GM19463 (cell line): ENCODE measurements around the gene VSIG10L2.

Experiments
- ATAC-seq: cut with Tn5 transposase; IDR thresholded peaks from one replicate; pipeline ENCODE4 v1.9.1; 2021; ENCODE audit warnings: mild to moderate bottlenecking, moderate library complexity; ENCODE audit not compliant: unreplicated experiment

VSIG10L2 gene

DNA sequence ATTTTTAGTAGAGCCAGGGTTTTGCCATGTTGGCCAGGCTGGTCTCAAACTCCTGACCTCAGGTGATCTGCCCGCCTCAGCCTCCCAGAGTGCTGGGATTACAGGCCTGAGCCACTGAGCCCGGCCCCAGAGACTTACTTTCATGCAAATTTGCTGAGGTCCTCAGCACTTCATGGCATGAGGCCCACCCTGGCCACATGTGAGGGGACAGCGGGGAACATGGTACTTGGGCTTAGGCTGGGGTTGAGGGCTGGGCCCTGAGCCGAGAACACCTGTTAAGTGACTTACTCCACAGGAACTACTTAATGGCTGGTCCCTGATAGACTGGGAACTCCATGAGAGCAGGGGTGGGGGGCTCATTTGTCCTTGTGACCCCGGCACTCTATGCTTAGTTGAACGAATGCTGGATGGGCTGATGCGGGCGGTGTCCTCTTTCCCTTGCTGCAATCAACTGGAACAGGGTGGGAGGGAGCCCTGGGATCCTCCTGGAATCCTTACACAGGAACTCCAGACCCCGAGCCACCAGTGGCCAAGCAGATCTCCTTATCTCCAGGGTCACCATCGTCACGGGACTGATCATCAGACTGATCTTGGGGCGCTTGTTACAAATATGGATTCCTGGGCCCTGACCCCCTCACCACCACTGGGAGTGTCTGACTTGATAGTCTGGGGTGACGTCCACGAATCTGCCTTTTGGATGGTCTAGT is 1.0 kb downstream of the VSIG10L2 start:
- no peak for ATAC-seq

DNA sequence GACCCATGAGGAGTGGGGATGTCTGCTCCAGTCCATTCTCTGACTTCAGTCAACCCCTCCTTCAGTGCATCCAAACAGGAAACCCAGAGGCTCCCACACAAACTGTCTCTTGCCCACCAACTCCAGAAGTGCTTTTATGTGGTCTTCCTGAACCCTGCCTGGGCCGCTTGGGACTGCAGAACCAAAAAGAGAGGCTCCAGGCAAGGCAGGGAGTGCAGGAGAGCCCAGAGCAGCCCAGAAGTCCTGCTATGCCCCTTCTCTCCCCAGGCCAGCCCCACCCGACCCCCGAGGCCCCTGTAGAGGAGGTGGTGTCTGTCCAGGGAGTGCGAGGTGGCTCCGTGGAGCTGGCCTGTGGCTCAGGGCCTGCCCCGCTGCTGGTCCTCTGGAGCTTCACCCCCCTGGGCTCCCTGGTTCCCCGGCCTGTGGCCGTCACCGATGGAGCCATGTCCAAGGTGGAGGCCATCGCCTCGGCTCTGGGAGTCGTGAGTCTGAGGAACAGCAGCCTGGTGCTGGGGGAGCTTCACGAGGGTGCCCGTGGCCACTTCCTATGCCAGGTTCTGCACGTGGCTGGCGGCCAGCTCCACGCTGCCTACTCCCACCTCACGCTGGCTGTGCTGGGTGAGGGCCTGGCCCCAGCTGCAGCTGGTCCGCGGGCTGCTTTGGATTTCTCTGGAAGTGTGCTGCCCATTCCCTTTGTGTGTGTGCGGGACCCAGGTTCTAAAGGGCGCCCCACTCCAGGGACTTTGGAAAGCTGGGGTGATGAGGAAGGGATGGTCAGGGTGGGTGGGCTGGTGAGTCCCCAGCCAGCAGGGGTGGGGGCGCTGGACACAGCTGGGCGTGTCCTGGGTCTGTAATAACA is 1.8 kb downstream of the VSIG10L2 start:
- no peak for ATAC-seq

DNA sequence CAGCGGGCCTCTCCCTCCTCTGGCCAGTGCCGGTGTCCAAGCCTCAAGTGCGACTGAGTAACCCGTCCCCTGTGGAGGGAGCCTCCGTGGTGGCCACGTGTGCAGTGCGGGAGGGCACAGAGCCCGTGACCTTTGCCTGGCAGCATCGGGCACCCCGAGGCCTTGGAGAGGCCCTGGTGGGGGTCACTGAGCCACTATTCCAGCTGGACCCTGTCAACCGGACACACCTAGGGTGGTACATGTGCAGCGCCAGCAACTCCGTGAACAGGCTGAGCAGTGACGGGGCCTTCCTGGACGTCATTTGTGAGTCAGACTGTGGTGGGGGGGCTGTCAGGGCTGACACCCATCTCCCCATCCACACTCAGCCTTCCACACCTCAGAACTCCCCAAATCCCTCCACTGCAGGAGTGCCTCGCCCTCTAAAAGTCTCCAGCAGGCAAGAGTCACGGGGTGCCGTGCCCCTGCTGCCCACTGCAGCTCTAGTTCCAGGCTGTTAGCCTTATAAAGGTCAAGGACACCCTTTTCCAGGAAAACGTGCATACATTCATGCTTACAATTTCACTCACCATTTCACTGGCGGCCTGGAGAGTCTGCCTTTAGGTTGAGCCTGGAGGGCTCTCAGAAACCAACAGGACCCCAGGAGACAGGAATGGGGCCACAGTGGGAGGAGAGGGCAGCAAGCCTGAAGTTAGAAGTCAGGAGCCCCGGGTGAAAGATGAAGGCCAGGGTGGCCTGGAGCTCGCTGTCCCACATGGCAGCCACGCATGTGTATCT is 2.6 kb downstream of the VSIG10L2 start:
- ATAC-seq: no peak

DNA sequence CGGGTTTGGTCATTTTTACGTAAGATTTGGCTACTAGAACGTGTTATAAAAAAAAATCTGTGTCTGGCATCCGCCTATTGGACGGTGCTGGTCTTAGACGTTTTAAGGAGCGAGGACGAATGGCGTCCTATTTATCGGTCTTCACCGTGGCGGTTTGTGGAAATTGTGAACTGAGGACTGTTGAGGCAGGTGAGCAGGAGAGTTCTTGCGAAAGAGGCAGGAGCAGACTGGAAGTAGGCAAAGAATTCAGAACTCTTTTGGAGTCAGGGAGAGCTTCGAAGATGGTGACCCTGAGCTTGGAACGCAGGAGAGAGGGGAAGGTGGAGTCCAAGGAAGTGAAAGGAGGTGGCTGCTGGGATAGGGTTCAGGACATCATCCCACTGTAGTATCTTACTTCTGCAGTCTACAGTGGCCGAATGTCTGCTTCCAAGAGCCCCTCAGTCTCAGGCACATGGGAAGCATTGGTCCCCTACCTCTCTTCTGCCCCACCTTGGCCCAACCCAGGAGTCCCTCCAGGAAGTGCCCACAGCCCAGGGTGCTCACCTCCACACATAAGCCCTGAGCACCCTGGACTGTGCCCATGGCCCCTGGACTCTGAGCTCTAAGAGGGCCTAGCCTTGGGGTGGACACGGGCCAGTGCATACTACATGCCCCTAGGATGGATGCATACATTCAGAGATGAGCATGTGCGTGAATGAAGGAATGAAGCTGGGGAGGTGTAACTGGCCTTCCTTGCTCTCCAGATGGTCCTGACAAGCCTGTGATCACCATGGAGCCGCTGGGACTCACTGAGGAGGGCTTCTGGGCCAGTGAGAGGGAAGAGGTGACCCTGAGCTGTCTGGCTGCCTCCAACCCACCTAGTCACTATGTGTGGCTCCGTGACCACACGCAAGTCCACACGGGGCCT is 3.7 kb downstream of the VSIG10L2 start:
- ATAC-seq: no peak

DNA sequence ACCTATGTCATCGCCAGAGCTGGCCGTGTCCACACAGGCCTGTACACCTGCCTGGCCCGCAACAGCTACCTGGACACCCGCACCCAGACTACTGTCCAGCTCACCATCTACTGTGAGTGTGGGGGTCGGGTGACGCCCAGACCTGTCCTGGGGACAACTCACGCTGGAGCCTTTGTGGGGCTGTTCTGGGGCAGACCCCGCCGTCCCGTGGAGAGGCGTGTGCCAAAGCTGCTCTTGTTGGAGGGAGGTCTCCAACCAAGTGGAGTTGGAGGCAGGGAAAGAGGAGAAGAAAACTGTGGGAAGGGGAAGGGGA is 4.3 kb downstream of the VSIG10L2 start:
- no peak for ATAC-seq

DNA sequence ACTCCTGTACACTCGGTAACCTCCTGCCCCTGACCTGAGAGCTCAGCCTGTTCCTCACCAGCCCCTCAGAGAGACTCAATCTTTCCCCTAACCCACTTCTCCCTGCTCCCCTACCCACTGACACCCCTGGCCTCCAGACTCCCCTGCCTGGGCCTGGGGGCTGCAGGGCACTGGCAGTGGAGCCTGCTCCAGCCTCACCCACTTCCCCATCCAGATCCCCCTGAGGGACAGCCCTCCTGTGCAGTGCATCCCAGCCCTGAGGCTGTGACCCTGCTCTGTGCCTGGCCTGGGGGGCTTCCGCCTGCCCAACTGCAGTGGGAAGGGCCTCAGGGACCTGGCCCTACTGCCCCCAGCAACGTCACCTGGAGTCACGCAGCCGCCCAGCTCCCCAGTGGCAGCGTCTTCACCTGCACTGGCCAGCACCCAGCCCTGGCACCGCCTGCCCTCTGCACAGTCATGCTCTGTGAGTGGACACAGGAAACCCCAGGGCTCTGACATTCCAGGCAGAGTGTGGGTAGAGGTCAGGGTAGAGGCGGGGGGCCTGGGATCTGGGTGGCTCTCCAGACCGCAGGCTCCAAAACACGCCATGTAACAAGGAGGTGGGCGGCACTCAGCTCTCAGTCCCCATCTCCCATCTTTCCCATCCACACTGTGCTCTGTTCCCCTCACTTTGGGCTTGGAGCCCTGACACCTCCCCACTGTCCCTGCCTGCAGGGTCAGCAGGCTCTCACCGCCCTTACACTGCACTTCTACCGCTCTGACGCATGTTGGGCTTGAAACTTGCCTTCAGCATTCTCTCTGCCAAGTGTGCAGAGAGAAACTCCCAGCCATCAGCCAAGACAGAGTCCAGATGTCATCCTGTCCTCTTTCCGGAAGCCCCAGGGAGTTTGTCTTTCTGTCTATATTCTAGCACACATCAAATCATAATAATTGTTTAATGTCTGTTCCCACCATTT is 5.1 kb downstream of the VSIG10L2 start:
- no peak for ATAC-seq

DNA sequence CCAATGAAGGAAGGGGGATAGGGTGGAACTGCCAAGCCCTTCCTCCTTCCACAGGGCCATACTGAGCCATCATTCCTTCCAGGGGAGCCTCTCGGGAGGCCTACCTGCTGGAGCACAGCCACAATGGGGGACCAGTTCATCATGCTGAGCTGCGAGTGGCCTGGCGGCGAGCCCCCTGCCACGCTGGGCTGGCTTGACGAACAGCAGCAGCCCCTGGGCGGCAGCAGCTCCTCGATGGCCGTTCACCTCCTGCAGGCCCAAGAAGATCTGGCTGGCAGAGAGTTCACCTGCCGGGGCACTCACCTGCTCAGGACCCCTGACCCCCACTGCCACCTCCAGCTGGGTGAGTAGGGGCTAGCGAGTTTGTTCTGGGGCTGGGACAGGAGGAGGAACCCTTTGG is 5.9 kb downstream of the VSIG10L2 start:
- no peak for ATAC-seq

DNA sequence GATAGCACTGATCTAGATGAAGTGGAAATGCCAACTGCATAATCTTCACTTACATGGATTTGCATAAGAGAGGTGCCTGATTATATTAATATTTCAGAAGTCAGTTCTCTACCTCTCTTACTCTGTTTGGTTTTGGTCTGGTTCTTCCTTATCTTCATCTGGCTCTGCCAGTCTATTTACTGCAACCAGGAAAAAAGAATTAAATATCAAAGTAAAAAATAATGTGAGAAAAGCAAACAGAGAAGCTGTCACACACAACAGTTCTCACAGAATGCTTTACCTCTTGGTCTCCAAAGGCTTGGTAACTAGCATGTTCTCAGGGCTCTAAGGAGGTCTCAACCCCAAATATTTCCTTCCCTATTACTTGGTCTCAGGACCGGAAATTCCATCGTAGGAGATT is 6.7 kb downstream of the VSIG10L2 start:
- no peak for ATAC-seq

DNA sequence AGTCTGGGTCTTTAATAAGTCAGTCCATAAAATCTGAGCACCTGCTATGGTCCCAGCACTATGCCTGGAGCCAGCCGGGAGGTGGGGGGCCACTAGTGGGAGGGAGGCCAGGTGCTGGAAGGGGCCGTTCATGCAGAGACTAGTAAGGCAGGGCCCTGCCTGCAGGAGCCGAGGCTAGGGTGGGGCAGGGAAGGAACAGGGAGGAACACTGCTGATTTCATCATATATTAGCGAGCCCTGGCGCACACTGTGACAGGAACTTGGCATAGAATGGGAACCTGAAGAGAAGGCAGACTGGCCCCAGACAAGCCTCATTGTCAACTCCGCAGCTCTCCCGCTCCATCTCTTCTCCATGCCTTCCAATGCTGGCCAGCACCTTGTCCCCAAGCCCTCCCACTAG is 7.1 kb downstream of the VSIG10L2 start:
- no peak for ATAC-seq

DNA sequence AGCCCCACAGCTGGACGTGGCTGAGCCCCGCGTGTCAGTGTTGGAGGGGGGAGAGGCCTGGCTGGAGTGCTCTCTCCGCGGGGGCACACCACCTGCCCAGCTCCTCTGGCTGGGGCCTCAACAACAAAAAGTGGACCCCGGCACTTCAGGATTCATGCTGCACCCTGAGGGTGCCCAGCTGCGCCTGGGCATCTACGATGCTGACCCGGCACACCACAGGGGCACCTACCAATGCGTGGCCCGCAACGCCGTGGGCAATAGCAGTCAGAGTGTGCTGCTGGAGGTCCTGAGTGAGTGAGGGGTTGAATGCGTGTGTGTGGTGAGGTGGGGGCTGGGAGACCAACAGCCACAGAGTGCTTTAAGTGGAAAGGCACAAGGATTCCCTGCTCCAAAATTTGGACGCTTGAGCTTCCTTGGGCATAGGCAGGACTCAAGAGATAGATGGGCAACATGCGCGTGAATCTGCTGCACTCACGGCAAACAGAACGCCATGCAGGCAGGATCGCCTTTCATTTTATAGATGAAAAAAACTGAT is 7.6 kb downstream of the VSIG10L2 start:
- no peak for ATAC-seq

DNA sequence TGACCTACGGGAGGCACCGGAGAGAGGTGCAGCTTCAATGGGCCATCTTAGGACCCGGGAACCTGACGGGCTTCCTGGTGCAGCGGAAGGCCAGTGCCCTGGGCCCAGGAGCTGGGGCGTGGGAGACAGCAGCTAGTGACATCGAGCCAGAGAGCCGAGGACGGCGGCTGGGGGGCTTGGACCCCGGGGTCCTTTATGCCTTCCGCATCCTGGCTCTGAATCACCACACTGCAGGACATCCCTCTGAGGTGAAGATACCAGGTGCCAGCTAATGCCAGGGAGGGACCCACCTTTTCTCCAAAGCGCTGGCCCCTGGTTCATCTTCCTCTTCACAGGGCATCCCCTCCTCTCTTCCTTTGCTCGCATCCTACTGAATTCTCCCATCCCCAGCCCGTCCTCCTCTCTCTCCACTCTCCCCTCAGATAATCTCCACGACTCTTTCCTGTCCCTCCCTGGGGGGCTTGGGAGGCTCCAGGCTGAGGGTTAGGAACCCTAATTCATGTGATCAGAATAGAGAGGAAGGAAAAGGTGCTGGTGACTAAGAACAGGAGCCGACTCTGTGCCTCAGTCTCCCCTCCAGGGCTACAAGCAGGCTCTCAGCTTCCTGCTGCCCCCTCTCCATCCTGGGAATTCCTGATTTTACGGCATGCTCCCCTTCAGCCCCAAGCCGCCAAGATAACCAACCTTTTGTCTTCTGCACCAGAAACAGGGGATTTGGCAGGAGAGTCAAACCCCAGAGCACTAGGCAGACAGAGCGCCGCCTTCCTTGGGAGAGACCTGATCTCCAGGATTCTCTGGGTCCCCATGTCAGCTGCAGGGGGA is 8.5 kb downstream of the VSIG10L2 start:
- ATAC-seq: no peak

DNA sequence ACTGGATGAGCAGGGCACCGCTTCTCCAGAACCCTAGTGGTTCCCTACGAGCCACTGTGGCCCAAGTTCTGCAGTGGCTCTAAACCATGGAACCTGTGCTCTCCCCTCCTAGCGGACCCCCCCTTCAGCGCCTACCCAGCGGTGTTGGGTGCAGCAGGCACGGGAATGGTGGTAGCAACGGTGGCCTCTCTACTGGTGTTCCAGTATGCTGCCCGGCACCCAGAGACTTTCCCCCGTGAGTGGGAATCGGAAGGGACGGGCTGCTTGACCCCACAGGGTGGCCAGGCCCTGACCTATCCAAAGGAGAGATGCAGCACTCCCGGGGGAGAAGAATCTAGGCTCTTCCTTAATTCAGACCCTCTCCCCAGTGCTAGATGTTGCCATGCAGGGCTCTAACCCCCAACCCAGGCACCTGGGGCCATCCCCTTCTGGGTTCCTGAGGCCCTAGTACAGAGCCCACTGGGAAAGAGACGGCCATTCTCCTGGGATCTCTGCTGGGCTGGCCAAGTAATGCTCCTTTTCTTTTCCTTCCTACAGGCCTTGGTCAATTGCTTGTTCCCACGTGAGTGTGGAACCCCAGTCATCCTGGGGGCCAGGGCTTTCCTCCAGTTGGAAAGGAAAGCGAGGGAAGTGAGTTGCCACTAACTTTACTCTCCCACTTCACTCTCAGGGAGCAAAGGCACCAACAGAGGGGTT is 9.2 kb downstream of the VSIG10L2 start:
- no peak for ATAC-seq

DNA sequence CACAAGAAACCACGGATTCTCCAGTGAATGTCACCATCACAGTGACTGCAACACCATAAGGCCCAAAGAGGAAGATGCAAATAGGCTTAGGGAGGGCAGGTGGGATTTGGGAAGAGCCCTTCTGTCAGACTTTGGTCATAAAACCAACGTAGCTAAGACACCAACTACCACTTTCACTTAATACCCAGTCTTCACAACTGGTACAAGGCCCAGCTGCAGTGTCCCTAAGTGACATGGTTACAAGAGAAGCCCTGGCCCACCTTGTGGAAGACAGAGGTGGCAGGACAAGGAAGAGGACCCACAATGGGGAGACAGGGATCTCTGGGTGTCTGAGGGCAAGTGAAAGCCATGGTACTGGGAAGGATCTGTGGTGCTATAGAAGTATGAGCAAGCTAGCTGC is 10.0 kb downstream of the VSIG10L2 start:
- ATAC-seq: no peak

DNA sequence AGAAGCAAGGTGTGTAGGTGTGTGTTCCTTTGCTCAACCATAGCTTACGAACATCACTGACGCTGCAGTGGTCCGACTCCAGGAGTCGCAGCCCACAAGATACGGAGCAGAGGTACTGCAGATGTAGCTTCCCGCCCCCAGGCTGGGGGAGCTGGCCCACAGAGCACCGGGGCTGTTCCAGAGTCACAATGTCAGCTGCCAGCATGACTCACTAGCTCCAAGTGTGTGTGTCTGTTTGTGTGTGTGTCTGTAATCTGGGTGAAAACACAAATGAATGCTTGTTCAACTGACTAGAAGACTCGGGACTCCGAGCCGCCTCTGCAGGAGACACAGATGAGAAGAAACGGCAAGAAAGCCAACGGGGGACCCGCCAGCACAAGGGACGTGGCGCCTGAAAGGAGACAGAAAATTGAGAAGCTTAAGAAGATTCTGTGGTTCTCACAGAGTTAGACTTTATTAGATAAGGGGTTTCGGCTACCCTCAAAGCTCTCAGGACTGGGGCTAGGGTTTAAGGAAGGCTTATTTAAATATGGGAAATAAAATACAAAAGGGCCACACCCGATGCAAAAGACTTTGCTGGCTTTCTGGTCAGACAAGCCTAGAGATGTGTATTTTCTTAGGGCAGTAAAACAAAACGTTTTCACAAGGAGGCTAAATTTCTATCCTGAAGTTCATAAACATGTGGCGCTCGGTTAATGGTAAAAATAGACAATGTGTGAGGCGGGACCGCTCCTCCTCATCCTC is 10.7 kb downstream of the VSIG10L2 start:
- no peak for ATAC-seq

DNA sequence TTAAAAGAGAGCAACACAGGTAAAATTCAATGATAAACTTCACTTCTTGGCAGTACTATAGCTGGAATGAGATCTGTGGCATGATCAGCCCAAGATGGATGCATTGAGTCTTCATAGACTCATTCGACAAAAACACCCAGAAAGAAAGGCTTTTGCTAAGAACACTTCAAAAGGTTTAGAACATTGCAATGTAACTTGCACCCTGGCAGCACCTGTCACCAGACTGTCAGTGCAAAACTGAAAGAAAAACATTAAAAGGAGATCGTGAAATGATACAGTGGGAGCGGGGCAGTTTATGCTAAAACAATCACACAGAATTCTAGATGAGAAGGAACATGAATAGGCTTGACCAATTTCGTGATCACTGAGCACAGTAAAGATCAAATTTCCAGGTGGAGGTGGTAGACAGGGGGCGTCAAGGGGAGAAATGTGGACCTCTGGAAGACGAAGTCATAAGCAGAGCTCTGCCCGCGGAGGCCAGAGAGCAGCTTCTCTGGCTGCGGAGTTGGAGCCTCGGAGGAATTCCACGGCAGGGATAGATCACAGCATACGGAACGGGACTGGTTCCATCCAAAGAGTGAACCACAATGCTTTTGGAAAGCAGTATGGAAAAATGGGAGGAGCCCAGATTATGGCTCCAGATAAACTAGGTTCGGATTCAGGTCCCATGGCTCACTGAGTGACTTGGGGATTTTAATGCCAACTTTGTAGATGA is 11.9 kb downstream of the VSIG10L2 start:
- no peak for ATAC-seq

DNA sequence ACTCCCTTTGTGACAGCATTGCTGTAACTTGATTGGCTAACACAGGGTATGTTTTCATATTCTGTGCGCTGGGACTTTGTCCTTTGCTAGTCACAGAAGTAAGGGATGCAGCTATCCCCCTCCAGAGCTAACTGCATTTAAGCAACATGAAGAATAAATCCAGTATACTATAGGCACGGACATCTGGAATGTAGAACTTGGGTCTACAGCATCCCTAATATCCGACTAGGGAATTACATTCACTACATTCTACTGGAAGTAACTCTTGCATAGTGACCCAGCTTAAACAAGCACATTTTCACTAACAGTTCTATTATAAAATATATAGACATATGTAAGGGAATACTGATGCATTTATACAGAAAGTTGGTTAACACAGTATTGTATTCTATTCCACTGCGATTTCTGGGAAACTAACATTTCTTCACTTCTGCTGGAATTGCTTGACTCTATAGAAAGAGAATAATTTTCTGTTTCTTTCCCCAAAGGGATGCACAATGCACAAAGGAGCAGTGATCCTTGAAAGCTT is 13.1 kb downstream of the VSIG10L2 start:
- ATAC-seq: no peak
